ENCODE results near the gene PKDREJ. TPM values are rescaled to one million over a fixed set of nuclear protein-coding genes. Genes with fewer than 3 reads are reported as not detected.

PKDREJ gene
- total RNA-seq, 2 experiments from 2014 or later, result not detected

GRCh38 chr22:46239261-46240048, 23.7 kb downstream of the PKDREJ start:
- POLR2A ChIA-PET, result interaction anchor here (0.6 to 1.2 kb wide), 3 partner anchors 8 to 45 kb away, joined by 3 read pairs; partner anchors contain the start of gene CDPF1
- H3K4me1 ChIP-seq (ENCODE audit: insufficient read depth, low read length, poor library complexity, severe bottlenecking), result peaks cover 32% of the 10 kb centered on the region
- BruUV-seq (replicated peaks), result no TSS peak
- CTCF ChIA-PET (ENCODE audit: unreplicated experiment), result no interaction called here
- peak overlapping the region; percentile 17 for H3K4me3 ChIP-seq (ENCODE audit: low read depth, low read length, poor library complexity, severe bottlenecking)
- no peak for TF ChIP-seq CTCF (conservative IDR thresholded peaks at IDR 0.05; ENCODE audit: low read length)
- TF ChIP-seq EZH2phosphoT487 (IDR thresholded peaks at IDR 0.05; ENCODE audit: borderline replicate concordance, low read depth, low read length), result no peak
- H3K4me2 ChIP-seq (ENCODE audit: low read length), result peak overlapping the region; percentile 43
- peak; percentile 89 for DNase-seq (ENCODE audit: low spot score)
- H3K9me3 ChIP-seq (ENCODE audit: low read length), result peaks cover 14% of the 10 kb centered on the region; the same call in 1 of the 2 replicates
- H3K36me3 ChIP-seq (ENCODE audit: insufficient read depth, low read length), result no peaks in the 10 kb centered on the region
- H2AFZ ChIP-seq (ENCODE audit: low read length), result peak overlapping the region; percentile 27; the same call in 1 of the 2 replicates
- peak overlapping the region; percentile 65 for H3K27ac ChIP-seq (ENCODE audit: low read depth, low read length, poor library complexity, severe bottlenecking)
- no peaks in the 10 kb centered on the region for H4K20me1 ChIP-seq (ENCODE audit: insufficient read depth, low read length)
- intact Hi-C loops (cut with micrococcal nuclease; ENCODE audit: unreplicated experiment), result loop anchor here (5.0 kb wide), 1 partner anchor 87 kb away; the partner anchor contains the start of gene PPARA
- no peaks in the 10 kb centered on the region for H3K79me2 ChIP-seq (ENCODE audit: insufficient read depth, low read depth, low read length)
- H3K9me2 ChIP-seq (ENCODE audit: insufficient read depth, low read length), result no peaks in the 10 kb centered on the region

- no peaks in the 10 kb centered on the region for H4K20me1 ChIP-seq (ENCODE audit: insufficient read depth, low read length)
- H3K4me1 ChIP-seq (ENCODE audit: insufficient read depth, low read length, poor library complexity, severe bottlenecking), result peaks cover 36% of the 10 kb centered on the region
- no peak overlapping the region for H3K27ac ChIP-seq (ENCODE audit: low read depth, low read length, poor library complexity, severe bottlenecking)
- H3K4me3 ChIP-seq (ENCODE audit: low read depth, low read length, poor library complexity, severe bottlenecking), result no peak overlapping the region
- DNase-seq (ENCODE audit: low spot score), result no peak
- H3K4me2 ChIP-seq (ENCODE audit: low read length), result no peak overlapping the region
- no peaks in the 10 kb centered on the region for H3K9me2 ChIP-seq (ENCODE audit: insufficient read depth, low read length)
- peaks cover 14% of the 10 kb centered on the region; the same call in 1 of the 2 replicates for H3K9me3 ChIP-seq (ENCODE audit: low read length)
- H3K36me3 ChIP-seq (ENCODE audit: insufficient read depth, low read length), result no peaks in the 10 kb centered on the region
- intact Hi-C loops (cut with micrococcal nuclease; ENCODE audit: unreplicated experiment), result loop anchor here (5.0 kb wide), 1 partner anchor 86 kb away; the partner anchor contains the start of gene PPARA
- ChIA-PET POLR2A (interaction anchor here (1.2 kb wide), 2 partner anchors 9 to 12 kb away, joined by 3 read pairs; partner anchors contain the start of gene CDPF1), CTCF (ENCODE audit: unreplicated experiment) (no interaction called here)
- BruUV-seq (replicated peaks), result no TSS peak
- TF ChIP-seq CTCF (conservative IDR thresholded peaks at IDR 0.05; ENCODE audit: low read length) (no peak), EZH2phosphoT487 (IDR thresholded peaks at IDR 0.05; ENCODE audit: borderline replicate concordance, low read depth, low read length) (no peak)
- no peak overlapping the region for H2AFZ ChIP-seq (ENCODE audit: low read length)
- no peaks in the 10 kb centered on the region for H3K79me2 ChIP-seq (ENCODE audit: insufficient read depth, low read depth, low read length)
Observed at GRCh38 chr22:46238541-46238940, 24.6 kb downstream of the PKDREJ start.
